GM12801 (cell line): Measurements from ENCODE around the gene PPIL3.

Experiments
- TF ChIP-seq, protein P1 (sequence below): IDR thresholded peaks from one replicate; pipeline ENCODE4 v1.5.1; 2011; ENCODE audit warnings: control low read depth; ENCODE audit not compliant: insufficient read length; ENCODE audit errors: extremely low read depth

The PPIL3 gene

DNA sequence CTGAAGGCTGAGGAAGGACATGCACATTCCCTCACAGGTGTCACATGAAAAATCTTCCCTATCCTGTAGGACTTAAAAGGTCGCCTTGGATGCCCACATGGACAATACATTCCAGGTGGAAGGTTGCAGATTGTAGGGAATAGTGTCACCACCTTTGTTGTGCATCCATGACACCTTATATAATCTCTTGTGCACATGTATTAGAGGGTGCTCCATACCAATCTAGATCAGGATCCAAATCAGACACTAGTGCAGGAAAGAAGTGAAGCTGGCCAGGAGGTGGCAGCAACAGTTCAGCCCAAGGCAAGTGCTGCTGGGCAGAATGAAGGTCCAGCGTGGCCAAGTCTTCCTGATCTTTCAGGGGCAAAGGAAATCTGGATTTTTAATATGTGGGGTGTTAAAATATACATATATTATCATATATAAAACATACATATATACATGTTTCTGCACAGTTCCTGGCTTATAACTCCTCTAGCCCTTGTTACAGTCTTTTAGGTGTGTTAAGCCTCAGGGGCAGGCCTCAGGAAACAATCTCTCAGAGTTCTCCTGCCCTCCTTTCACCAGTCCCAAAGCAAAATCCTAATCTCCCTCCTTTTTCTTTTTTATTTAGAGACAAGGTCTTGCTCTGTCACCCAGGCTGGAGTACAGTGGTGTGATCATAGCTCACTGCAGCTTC lies 16.9 kb upstream of the PPIL3 start:
- TF ChIP-seq, protein P1, sequence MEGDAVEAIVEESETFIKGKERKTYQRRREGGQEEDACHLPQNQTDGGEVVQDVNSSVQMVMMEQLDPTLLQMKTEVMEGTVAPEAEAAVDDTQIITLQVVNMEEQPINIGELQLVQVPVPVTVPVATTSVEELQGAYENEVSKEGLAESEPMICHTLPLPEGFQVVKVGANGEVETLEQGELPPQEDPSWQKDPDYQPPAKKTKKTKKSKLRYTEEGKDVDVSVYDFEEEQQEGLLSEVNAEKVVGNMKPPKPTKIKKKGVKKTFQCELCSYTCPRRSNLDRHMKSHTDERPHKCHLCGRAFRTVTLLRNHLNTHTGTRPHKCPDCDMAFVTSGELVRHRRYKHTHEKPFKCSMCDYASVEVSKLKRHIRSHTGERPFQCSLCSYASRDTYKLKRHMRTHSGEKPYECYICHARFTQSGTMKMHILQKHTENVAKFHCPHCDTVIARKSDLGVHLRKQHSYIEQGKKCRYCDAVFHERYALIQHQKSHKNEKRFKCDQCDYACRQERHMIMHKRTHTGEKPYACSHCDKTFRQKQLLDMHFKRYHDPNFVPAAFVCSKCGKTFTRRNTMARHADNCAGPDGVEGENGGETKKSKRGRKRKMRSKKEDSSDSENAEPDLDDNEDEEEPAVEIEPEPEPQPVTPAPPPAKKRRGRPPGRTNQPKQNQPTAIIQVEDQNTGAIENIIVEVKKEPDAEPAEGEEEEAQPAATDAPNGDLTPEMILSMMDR, result no peak

DNA sequence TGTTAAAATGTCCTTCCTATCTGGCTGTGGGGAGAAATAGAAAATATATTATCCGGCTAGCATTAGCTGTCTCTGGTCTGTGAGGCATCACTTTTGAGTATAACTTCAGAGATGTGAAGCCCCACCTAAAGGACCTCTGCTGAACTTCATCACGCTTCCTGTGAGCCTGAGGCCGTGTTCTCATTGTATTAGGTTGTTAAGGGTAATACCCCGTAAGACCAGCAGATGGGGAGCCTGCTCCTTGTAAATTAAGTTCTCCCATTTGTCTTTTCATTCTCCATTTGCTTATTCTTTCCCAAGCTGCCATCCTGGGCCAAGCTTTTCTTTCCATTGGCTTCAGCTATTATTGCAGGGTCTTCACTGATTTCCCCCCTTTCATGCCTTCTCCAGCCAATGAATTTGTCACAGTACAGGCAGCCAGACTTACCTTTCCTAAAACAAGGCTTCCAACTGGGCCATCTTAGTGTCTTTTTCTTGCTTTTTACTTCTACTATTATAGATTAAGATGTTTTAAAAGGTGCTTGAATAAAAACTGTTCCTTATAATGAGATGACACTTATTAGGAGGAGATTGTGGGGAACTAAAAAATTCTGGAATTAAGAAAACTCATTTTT lies 12.7 kb upstream of the PPIL3 start:
- TF ChIP-seq, protein P1, result no peak

DNA sequence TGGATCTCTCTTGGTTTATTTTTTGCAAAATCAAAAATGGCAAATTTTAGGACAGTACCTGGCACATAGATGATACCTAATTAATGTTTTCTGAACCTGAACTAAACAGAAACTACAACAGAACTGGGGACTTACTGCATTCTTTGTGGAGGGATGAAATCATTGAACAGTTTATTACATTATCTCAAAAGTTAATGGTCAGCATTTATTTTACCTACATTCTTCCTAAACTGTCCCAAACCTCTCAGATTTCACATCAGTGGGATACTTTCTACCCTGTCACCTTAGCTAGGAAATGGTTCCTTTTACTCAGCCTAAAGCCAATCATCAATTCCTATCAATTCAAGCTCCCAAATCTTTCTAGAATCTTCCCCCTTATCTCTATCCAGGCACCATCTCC lies 10.6 kb upstream of the PPIL3 start:
- TF ChIP-seq, protein P1, result no peak

DNA sequence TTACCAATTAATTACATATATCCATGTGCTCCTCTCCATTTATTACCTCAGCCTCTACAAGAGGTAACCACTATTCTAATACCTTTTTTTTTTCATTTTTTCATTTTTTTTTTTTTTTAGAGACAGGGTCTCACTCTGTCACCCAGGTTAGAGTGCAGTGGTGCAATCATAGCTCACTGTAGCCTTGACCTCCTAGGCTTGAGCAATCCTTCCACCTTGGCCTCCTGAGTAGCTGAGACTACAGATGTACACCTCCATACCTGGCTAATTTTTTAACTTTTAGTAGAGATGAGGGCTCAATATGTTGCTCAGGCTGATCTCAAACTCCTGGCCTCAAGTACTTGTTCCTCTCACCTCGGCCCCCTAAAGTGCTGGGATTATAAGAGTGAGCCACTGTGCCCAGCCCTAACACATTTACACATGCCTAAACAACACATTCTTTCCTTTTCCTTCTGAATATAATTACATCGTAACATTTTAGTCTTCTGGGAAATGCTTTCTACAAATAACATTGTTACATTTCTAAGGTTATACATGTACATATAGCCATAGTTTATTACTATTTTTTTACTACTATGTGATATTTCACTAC lies 10.5 kb downstream of the PPIL3 start:
- TF ChIP-seq, protein P1, result no peak

DNA sequence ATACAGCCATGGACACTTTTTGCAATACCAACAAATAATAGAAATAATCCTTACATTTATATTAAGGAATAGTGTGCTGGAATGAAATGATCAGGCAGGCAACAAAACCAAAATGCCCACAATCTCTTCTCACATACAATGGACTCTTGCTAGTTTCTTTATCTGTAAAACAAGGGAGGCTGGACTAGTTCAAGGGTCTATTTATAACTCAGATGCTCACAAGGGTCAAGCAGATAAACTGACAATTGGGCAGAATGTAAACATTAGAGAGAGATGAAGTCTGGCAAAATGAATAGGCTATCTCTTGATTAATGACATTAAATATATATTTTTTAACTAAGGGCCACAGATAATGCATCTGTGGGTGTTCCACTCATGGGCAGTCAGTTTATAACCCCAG lies 11.4 kb downstream of the PPIL3 start:
- TF ChIP-seq, protein P1, result no peak

DNA sequence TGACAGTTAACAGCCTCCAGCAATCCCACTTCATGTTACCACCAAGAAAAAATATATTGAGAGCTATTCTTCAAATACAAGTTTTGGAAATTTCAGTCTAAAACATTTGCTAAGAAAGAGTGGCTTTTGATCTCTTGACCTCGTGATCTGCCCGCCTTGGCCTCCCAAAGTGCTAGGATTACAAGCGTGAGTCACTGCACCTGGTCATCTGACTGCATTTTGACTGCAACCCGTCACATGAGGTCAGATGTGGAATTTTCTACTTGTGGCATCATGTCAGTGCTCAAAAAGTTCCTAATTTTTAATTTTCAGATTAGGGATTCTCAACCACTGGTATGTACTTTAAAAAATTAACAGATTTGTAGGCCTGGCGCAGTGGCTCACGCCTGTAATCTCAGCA lies 15.3 kb downstream of the PPIL3 start:
- TF ChIP-seq, protein P1, result no peak

DNA sequence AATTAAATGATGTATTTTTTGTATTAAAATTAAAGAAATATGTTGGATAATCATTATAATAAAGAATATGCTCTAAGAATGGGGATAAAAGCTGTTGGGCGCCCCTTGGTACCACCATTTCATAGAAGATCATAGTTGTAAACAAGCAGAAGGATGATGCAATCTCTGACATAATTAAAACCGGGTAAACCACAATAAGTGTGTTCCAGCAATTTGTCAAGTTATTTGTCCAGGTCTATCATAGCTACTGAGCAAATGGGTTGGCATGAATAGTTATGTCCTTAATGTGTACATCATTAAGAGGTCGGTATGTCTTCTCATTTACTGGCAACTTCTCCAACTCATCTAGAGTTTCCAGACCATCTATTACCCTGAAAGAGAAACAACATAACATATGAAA lies 17.7 kb downstream of the PPIL3 start:
- TF ChIP-seq, protein P1, result no peak
